ENCODE data around the gene STAC2.
A peak's percentile ranks its signal among the peaks of the same experiment; 100 is the strongest.

- TF ChIP-seq, protein P1, sequence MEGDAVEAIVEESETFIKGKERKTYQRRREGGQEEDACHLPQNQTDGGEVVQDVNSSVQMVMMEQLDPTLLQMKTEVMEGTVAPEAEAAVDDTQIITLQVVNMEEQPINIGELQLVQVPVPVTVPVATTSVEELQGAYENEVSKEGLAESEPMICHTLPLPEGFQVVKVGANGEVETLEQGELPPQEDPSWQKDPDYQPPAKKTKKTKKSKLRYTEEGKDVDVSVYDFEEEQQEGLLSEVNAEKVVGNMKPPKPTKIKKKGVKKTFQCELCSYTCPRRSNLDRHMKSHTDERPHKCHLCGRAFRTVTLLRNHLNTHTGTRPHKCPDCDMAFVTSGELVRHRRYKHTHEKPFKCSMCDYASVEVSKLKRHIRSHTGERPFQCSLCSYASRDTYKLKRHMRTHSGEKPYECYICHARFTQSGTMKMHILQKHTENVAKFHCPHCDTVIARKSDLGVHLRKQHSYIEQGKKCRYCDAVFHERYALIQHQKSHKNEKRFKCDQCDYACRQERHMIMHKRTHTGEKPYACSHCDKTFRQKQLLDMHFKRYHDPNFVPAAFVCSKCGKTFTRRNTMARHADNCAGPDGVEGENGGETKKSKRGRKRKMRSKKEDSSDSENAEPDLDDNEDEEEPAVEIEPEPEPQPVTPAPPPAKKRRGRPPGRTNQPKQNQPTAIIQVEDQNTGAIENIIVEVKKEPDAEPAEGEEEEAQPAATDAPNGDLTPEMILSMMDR (IDR thresholded peaks at IDR 0.05) = peak in 1 of 6 experiments; percentile 8
- no peak for TF ChIP-seq POLR2A (IDR thresholded peaks at IDR 0.05)
These were observed 20.5 kb upstream of the STAC2 start for GRCh38 chr17:39246274-39246673.

All from Peyer's patch (tissue), 4 donors.